NCI-H460 (cell line): ENCODE measurements around the gene SNRPA. TPM values are rescaled to one million over a fixed set of nuclear protein-coding genes. Genes with fewer than 3 reads are reported as not detected.
"Not testable (repeated sequence)": the region's sequence is repeated elsewhere in the genome, so short reads cannot be mapped to it uniquely, and the experiment has no call there.

Source experiments
- DNase-seq: peaks from one replicate; pipeline ENCODE4 v3.0.0-alpha.2; 2016; ENCODE audit warnings: low read depth; ENCODE audit errors: extremely low read depth
- small RNA-seq, 2 experiments: library from RNA; depleted of rRNA; stranded (forward); fragments of <200 nt; gene quantifications; one replicate each; pipeline ENCODE3, GENCODE V24; 2014
- total RNA-seq: library from RNA; depleted of rRNA; stranded (reverse); fragments of >200 nt; shearing (Covaris generic); gene quantifications from 2 replicates; pipeline ENCODE4 v1.2.3, GENCODE V29; 2014; rRNA removed

The SNRPA gene
- total RNA-seq, 1 experiment from 2014 or later: 185 TPM

DNA sequence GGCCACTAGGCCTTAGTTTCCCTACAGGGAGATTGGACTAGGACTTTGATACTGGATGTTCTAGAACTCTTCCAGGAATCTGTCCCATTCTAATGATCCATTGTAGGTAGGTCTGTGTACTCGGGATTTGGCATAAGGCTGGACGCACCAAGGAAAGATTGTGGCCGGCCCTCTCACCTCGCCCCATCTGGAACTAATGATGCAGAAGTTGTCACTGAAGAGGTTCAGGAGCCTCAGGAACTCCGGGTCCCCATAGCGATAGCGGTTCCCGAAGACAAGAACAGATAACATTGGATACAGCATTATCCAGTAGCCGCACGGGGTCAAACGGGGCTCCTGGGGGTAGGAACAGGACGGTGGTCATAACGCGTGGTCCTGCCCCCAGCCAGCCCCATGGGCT, 59.2 kb downstream of the SNRPA start:
- no peak for DNase-seq

DNA sequence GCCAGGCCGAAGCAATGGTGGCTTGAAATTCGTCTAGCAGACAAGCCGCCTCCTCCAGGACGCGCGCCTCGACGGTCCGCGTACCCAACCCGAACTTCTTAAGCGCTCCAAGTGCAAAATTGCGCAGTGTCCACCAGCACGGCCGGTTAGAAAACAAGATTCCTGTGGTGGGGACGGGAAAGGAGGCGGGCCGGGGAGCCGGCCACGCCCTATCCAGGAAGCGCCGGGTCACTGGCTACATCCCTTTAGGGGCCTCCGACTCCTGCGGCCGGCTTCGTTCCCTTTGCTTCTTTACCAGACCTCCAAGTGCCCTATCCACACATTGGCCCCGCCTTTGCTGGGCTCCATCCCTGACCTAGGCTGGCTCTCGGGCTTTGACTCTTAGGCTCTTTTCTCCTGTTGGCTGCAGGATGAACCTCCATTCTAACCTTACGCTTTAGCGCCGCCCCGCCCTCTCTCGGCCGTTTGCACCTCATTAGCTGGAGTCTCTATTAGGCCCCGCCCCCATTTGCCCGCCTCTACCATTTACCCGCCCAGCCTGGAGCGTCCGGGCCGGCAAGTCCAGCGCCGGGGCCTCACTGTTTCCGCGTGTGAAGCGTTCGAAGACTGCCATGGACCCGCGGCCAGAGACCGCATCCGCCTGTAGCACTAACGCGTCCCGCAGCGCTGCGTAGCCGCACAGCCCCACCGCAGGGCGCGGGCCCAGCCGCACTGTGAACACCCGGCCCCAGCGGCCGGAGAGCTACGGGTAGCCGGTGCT, 59.8 kb downstream of the SNRPA start:
- DNase-seq: peak; percentile 38

- no peak for DNase-seq
Measured at GRCh38 chr19:40811478-40812341, 60.7 kb downstream of the SNRPA start.

GRCh38 chr19:40812571-40812970, 61.6 kb downstream of the SNRPA start:
- not testable (repeated sequence) for DNase-seq

DNA sequence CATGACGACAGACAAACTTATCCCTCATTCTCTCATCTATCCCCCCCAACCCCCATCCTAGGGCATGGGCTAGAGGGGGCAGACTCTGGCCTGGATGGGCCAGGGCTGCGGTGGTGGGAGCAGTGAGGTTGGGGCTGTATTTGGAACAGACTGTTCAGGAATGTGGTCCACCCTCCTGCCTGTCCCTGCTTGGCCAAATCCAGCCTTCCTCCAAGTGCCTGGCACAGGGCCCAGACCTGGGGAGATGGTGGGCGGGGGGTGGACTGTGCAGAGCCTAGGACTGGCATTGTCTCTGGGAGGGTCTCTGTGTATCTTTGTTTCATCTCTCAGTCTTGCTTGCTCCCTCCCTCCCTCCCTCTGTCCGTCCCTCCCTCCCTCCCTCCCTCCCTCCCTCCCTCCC, 62.2 kb downstream of the SNRPA start:
- DNase-seq: no peak

Small RNAs within 50 kb of the gene (small RNA-seq; reads per million reads assigned to genes)
- 0 reads per million in 2 experiments for gene RNU6-195P

Other genes starting within 250 kb of the SNRPA start
- 23.0 and 25.7 TPM in 2 replicates for gene SHKBP1, start 174.3 kb upstream of the SNRPA start, total RNA-seq
- 24.2 and 29.9 TPM in 2 replicates for gene LTBP4, start 149.8 kb upstream of the SNRPA start, total RNA-seq
- gene NUMBL, start 60.6 kb upstream of the SNRPA start, total RNA-seq: 9.8 and 10.8 TPM in 2 replicates
- 22.9 and 30.7 TPM in 2 replicates for gene COQ8B, start 34.3 kb upstream of the SNRPA start, total RNA-seq
- gene ITPKC, start 34.1 kb upstream of the SNRPA start, total RNA-seq: 5.2 and 6.2 TPM in 2 replicates
- 1.6 and 2.1 TPM in 2 replicates for gene ACTMAP, start 726 bp upstream of the SNRPA start, total RNA-seq
- gene MIA, start 24.3 kb downstream of the SNRPA start, total RNA-seq: not detected in 2 replicates
- 7.4 and 9.7 TPM in 2 replicates for gene RAB4B, start 27.0 kb downstream of the SNRPA start, total RNA-seq
- gene EGLN2, start 48.0 kb downstream of the SNRPA start, total RNA-seq: 20.7 and 25.0 TPM in 2 replicates
- not detected in 2 replicates for gene CYP2A6, start 99.2 kb downstream of the SNRPA start, total RNA-seq
- not detected in 2 replicates for gene CYP2A7, start 131.0 kb downstream of the SNRPA start, total RNA-seq
- not detected in 2 replicates for gene CYP2B6, start 240.1 kb downstream of the SNRPA start, total RNA-seq